ENCODE results near the gene BEST4.
"Not testable (repeated sequence)": the region's sequence is repeated elsewhere in the genome, so short reads cannot be mapped to it uniquely, and the experiment has no call there.

The BEST4 gene

DNA sequence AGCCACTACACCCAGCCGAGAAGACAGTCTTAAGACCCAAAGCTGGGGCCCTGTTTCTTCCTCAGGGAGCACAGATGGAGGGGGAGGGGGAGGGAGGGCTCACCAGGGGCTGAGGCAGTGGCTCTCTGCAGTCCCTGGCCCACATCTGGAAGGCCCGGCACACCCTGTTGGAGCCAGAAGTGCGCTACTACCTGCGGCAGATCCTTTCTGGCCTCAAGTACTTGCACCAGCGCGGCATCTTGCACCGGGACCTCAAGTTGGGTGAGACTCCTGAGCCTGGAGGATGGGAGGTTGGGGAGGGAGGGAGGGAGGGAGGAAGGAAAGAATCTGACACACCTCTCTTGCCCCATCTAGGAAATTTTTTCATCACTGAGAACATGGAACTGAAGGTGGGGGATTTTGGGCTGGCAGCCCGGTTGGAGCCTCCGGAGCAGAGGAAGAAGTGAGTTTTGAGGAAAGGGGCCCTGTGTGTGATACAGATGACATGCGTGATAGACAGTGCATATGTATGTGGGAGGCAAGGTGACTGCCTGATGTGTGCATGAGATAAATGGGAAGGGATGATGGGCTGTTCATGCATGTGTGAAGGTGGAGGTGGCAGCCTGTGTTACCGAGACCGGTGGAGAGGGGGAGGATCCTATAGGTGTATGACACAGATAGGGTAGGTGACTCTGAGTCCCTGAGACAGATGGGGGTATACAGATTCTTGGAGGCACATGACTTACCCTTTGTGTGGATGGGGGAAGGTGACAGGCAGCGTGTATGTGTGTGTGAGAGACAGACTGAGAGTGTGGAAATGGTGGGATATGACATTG lies 13.7 kb upstream of the BEST4 start:
- no peak for DNase-seq

- DNase-seq = peak; percentile 90
Observed at GRCh38 chr1:44799770-44800584, 12.0 kb upstream of the BEST4 start, which contains the start of gene PLK3. TSS of gene PLK3 (plus strand) at chr1:44800377. CDS start at chr1:44800464, 87 bp downstream.

- DNase-seq = peak; percentile 25
Observed at GRCh38 chr1:44798481-44799365, 10.8 kb upstream of the BEST4 start.

GRCh38 chr1:44797886-44798285 lies 9.9 kb upstream of the BEST4 start:
- not testable (repeated sequence) for DNase-seq

- DNase-seq = no peak
Observed at GRCh38 chr1:44792736-44793502, 4.9 kb upstream of the BEST4 start.

DNA sequence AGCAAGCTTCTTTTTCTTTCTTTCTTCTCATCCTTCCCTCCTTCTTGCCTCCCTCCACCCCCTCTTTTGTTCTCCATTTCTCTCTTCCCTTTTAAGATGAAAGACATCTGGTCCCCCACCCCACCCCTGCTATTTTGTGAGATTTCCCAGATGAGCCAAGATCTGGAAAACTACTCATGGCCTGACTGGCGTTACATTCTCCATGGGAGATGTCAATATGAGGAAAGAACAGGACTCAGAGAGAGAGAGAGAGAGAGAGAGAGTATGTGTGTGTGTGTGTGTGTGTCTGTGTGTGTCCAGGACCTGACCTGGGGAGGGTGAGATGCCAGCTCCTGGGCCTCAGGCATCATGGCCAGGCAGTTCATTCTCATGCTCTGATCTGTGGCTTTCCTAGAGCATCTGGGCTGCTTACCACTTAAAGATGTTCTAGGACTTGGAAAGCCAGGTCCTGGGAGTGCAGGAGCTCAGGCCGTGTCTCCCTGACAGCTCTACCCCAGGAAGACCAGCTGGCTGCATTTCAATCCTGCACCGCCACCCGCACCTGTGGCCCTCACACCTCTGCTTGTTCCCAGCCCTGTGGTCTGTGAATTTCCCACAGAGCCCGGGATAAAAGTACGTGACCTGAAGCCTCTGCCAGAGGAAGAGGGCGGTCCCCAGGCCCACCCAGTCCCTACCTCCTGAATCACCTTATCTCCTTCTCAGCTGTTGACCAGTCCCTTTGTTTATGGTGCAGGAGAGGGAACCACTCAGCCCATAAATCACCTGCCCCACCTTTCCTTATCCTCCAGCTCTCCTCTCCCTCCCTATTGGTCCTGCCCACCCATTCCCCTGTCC lies 3.2 kb upstream of the BEST4 start:
- DNase-seq = no peak

DNA sequence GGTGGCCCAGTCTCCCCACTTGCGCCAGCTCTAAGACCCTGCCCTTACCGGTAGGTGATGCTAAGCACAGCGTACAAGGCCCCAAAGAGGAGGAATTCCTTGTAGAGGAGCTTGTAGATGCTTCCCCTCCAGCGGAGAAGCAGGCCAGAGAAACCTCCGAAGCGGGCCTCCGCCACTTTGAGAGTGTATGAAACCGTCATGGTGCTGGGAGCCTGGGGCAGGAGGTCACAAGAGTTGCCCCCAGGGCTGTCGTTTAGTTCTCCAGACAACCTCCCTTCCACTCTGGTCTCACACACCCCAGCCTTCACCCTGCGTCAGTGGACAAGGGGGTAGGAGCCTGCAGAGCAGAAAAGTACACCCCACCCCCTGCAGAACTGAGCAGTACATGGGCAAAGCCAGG lies 464 bp downstream of the BEST4 start:
- no peak for DNase-seq

GRCh38 chr1:44786841-44787426 lies 1.0 kb downstream of the BEST4 start:
- DNase-seq = no peak

DNA sequence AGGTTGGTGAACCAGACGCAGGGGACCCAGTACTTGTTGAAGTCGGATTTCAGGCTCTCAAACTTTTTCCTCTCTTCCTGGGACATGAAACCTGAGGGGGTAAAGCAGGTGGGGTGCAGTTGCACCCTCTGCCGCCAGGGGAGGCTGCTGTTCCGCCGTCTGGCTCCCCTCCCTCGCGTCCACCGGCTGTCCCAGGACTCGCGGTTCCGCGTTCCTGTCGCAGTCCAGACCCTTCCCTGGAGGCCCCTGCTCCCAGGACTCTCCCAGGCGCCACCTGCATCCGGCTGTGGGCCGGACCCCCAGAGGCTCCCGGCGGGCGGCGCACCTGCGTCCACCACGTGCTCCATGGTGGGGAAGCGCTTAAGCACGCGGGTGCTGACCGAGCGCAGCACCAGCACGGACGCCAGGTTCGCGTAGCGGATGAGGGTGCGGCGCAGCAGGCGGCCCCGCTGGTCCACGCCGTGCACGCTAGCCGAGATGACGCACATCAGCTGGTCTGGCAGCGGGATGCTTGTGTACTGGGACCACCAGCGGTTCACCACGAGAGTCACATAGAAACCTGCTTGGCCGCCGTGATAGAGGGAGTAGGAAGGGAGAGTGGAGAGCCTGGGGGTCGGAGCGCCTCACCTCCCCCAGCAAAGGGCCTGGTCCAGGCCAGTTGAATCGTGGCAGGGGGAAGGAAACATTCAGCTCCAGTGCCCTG lies 1.7 kb downstream of the BEST4 start:
- DNase-seq = no peak

DNA sequence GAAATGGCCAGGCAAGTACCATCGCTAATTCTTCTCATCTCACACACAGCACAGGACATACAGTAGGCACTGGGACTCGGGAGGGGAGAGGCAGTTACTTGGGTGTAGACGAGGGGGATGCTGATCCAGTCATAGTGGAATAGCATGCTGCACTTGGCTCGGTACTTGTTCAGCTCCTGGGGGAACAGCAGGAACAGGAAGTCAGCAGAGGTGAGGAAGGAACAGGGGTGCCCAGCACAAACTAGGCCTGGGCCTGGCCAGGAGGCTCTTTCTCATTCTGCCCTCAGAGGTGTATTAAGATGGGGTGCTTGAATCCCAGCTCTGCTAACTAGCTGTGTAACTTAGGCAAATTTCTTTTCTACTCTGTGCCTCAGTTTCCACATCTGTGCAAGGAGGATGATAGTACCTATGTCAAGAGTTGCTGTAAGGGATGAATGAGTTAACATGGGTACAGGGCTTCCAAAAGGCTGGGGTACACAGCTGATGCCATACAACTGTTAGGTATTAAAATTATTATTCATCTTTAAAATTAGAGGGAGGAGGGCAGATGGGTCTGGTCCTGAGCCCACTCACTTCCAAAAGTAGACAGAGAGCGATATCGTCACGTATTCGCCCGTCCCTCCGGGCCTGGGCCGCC lies 2.4 kb downstream of the BEST4 start:
- no peak for DNase-seq

- DNase-seq = no peak
Observed at GRCh38 chr1:44785029-44785380, 3.0 kb downstream of the BEST4 start.

GRCh38 chr1:44784094-44785028 lies 3.6 kb downstream of the BEST4 start:
- no peak for DNase-seq

- DNase-seq = no peak
Observed at GRCh38 chr1:44783697-44784093, 4.3 kb downstream of the BEST4 start.

GRCh38 chr1:44780583-44781121 lies 7.3 kb downstream of the BEST4 start:
- DNase-seq = no peak

- no peak for DNase-seq
Observed at GRCh38 chr1:44778705-44779576, 9.0 kb downstream of the BEST4 start.

DNA sequence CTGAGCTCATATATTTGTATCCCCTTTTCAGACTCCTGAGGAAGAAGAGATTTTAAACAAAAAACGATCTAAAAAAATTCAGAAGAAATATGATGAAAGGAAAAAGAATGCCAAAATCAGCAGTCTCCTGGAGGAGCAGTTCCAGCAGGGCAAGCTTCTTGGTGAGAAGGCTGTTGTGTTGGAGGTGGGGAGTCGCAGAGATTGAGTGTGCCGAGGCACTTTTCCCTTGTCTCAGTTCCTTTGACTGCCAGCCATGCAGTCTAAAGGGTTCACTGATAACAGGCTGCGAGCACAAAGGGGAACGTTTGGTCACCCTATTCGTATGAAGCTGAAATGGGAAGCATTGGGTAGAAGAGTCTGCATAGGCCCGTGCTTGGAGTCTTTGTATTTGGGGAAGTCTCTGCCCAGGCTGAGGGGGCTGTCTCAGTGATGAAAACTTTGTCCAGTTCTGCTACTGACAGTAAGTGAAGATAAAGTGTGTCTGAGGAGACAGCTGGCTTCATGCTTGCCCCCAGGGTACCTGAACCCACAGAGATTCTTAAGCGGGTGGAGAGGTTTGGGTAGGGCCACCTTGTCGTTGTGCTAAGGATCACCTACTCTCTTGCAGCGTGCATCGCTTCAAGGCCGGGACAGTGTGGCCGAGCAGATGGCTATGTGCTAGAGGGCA lies 9.9 kb downstream of the BEST4 start:
- no peak for DNase-seq

DNA sequence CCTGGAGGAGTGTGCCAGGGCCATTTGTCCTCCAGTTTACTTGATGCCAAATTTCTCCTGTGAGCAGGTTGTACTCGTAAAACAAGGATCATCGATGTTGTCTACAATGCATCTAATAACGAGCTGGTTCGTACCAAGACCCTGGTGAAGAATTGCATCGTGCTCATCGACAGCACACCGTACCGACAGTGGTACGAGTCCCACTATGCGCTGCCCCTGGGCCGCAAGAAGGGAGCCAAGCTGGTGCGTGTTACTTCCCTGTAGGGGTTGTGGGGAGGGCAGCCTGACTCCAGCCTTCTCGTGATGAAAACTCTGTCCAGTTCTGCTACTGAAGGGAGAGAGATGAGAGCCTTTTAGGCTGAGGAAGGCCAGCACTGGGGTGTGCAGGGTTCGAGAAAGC lies 10.4 kb downstream of the BEST4 start:
- DNase-seq = no peak

Measured in NCI-H1417 treated with DMSO at 0.1 percent for 48 hours (cell line).